Transverse colon (tissue), 4 donors: ENCODE measurements around the gene GPR89B.

ENCODE experiments used
- EP300 ChIP-seq: sonication (generic); formaldehyde crosslinking; IDR thresholded peaks from one replicate; pipeline ENCODE4 v1.6.1; 2017; ENCODE audit warnings: antibody characterized with exemption, low read depth
- POLR2A ChIP-seq: fragments of 450-650 bp; IDR thresholded peaks from one replicate; pipeline ENCODE4 v1.6.1; 2016; ENCODE audit warnings: antibody characterized with exemption, mild to moderate bottlenecking, moderate library complexity
- POLR2AphosphoS5 ChIP-seq, 3 donors: sonication (generic); formaldehyde crosslinking; IDR thresholded peaks; one replicate each; pipeline ENCODE4 v1.6.1; 2016; ENCODE audit warnings: antibody characterized with exemption in 3 of 3
- TF ChIP-seq, protein P1 (sequence below), 5 experiments: fragments of 200-600 bp in 3 of 5; fragments of 450-650 bp in 2 of 5; sonication (generic) in 3 of 5; IDR thresholded peaks; 1 replicate in 2 of 5; 2 replicates in 3 of 5; pipeline ENCODE4 v1.5.1; 2016 to 2017; ENCODE audit warnings: antibody characterized with exemption in 5 of 5, inconsistent platforms in 3 of 5, mild to moderate bottlenecking in 2 of 5, moderate library complexity in 1 of 5

GRCh38 chr1:147890177-147890790 lies 37.9 kb upstream of the GPR89B start:
- TF ChIP-seq, protein P1, sequence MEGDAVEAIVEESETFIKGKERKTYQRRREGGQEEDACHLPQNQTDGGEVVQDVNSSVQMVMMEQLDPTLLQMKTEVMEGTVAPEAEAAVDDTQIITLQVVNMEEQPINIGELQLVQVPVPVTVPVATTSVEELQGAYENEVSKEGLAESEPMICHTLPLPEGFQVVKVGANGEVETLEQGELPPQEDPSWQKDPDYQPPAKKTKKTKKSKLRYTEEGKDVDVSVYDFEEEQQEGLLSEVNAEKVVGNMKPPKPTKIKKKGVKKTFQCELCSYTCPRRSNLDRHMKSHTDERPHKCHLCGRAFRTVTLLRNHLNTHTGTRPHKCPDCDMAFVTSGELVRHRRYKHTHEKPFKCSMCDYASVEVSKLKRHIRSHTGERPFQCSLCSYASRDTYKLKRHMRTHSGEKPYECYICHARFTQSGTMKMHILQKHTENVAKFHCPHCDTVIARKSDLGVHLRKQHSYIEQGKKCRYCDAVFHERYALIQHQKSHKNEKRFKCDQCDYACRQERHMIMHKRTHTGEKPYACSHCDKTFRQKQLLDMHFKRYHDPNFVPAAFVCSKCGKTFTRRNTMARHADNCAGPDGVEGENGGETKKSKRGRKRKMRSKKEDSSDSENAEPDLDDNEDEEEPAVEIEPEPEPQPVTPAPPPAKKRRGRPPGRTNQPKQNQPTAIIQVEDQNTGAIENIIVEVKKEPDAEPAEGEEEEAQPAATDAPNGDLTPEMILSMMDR (IDR thresholded peaks at IDR 0.05): peak; percentile 28 to 47 (median 45)
- TF ChIP-seq POLR2A: no peak
- TF ChIP-seq EP300: no peak
- TF ChIP-seq POLR2AphosphoS5 (IDR thresholded peaks at IDR 0.05): no peak
